GM19324 (cell line): ENCODE results near the gene HACD2.

Experiments
- ATAC-seq: cut with Tn5 transposase; IDR thresholded peaks from one replicate; pipeline ENCODE4 v1.9.1; 2021; ENCODE audit warnings: mild to moderate bottlenecking, moderate library complexity; ENCODE audit not compliant: unreplicated experiment, low FRiP score

HACD2 gene

DNA sequence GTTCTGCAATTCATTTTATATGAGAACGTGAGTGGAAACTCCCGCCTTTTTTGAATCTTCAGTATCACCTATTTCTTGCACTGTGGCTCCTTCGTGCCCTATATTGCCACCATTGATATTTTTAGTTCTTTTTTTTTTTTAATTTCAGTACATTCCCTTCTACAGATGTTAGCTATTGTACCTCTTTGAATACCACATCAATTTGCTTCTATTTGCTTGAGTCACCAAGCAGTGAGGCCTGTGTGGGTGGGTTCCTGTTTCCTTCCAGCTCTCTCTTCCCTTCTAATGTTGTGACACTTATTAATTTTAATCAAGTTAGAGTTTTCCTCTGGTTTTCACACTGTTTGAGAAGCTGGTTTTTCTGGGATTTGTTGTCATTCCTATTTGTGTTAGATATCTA lies 8.7 kb downstream of the HACD2 start:
- ATAC-seq = no peak

DNA sequence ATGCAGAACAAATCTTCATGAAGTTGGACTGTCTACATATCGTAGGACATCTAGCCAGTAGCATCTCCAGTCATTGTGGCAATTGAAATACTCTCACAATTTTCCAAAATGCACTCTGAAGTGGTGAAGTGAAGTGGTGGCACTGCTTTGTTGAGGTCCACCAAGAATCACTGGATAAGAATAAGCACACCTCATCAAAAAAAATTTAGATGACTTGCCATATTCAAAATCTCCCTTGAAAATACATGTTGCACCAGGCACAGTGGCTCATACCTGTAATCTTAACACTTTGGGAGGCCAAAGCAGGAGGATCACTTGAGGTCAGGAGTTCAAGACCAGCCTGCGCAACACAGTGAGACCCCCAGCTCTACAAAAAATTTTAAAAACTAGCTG lies 12.9 kb downstream of the HACD2 start:
- no peak for ATAC-seq

DNA sequence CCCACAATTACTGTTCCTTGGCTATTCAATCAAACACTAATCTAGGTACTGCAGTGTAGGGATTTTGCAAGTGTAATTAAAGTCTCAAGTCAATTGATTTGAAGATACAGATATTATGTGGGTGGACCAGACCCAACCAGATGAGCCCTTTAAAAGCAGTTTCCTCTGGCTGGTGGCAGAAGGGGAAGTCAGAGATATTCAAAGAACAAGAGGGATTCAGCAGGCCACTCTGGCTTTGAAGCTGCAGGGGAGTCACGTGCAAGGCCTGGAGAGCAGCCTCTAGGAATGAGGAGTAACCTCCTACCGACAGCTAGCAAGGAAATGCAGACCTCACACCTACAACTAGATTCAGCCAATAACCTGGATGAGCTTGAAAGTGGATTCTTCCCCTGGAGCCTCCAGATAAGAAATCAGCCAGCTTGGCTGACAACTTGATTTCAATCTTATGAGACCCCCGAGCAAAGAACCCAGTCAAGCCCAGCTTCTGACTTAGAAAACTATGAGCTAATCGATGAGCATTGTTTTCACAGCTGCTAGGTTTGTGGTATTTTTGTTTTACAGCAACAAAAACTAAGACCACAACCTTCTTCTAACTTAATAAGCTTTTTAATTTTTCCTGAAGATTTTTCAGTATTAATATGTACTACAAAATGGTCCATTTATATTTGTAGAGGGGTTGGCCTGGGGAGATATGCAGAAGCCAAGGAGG lies 13.4 kb downstream of the HACD2 start:
- no peak for ATAC-seq

DNA sequence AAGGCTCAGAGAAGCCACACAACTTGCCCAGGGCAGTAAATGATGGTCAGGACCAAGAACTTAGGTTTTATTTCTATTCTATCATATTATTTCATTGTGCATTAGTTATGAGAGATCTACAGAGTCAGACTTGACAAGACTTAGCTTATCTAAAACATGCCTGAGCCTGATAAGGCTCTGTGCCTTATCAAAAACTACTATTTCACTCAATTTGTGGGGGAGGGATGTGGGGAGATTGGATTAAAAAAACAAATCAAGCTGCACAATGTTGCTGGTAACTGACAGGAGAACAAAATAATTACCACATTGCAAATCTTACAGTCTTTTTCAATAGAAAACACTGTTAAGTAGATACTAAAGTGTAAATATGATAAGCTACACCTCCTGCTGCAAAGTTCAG lies 16.0 kb downstream of the HACD2 start:
- no peak for ATAC-seq

DNA sequence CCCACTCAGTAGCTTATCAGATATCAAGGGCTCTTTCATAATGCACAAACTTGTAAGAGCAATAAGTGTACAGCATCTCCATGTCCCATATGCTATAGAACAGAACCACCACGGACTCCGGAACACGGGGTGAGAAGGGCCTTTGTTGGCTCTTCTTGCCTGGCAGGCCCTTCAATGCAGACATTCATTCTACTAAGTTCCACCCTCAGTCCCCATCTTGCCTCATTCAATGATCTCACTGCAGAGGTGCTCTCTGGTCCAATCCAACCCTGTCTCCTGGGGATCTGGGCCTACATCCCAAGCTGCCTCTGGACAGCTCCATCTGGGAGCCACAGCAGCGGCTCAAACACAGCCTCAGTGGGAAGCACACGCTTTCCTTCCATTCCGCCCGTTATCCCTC lies 16.8 kb downstream of the HACD2 start:
- no peak for ATAC-seq

DNA sequence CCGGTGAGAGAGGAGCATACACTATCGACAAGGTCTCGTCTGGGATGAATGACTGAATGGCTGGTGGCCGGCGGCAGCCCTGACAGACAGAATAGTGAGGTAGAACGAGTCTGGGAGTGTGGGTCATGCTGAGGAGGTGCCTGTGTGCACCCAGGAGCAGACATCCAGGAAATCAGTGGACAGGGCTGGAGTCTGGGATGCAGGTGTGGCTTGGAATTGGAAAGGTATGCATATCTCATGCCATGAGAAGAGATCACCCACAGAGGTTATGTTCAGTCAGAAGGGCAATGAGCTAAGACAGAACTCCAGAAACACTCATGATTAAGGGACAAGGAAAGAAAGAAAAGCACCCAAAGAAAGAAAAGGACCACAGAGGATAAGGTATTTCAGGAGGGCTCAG lies 20.8 kb downstream of the HACD2 start:
- ATAC-seq = no peak

DNA sequence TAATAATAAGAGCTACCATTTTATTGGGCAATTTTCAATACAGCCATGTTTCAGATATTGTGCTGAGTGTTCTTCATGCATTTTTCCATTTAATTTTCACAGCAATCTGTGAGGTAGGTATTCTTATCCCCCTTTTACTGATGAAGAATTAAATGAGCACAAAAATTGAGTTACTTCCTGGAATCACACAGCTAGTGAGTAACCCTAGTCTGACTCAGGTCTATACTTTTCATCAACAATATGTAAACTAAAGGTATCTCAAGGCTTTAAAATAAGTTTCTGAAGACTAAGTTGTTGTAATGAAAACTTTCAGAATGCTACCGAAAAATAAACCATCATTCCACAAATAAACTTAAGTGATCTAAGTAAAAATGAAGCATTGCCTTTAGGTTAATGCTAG lies 22.3 kb downstream of the HACD2 start:
- ATAC-seq = no peak

DNA sequence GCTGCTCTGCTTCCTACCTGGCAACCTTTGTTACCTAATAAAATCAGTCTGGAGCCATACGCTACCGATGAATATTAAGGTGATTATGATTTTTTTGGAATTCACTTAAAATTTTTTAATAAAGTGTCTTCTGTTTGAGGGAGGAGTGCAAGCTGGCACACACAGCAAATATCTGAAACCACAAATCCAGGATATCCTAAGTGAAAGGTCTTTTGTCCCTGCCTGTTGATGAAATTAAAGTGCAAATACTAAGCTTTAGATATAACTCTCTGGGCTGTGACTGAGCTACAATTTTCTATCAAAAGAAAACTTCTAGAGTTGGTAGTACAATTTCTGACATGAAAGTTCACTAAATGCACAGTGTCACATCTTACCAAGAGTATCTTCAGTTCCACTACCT lies 23.7 kb downstream of the HACD2 start:
- ATAC-seq = no peak

DNA sequence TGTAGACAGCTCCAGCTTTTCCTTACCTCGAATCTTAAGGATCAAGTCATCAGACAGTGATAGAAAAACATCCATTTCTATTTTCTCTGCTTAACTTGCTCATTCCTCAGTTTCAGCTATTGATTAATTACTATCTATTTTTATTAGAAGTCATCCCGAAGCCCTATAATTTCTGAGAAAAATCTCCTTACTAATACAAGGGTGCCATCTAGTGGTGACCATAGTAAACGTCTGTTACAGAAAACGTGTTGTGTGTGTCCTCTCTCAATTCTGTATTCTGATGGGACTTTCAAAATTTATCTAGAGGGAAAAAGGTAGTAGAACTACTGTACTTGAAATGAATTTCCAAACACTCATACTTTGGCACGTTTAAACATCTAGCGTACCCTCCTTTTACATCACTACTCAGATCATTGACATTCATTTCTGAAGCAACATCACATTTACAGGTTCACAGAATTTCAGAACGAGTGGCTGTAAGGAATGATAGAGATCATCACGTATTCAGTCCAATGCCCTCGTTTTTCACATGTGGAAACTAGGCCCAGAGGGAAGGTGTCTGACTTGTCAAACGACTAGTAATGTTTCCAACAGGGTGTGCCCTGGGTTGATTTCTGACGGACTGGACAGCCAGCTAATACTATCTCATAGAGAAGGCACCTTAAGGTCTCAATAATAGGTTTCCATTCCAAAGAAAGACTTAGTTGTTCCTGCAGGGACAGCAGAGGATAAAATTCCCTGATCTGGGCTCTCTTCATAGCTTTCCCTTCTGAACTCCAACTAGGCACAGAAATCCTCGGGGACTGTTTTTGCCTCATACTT lies 25.6 kb downstream of the HACD2 start:
- no peak for ATAC-seq

DNA sequence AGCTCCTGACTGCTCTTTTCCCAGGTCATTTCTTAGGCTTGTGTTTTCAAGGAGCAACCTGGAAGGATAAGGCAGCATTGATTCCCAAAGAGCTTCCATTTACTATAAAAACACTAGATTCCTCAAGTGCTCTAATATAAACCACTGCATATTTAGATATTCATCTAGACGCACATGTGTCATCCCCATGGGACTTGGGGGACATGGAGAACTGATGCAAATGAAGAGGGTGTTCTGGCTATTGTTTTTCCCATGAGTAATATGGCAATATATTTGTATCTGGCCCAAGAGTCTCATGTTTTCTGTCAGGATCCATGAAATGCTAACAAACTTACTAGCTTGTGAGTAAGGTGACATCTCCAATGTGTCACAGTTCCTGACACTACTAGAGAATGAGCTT lies 31.3 kb downstream of the HACD2 start:
- ATAC-seq = no peak

DNA sequence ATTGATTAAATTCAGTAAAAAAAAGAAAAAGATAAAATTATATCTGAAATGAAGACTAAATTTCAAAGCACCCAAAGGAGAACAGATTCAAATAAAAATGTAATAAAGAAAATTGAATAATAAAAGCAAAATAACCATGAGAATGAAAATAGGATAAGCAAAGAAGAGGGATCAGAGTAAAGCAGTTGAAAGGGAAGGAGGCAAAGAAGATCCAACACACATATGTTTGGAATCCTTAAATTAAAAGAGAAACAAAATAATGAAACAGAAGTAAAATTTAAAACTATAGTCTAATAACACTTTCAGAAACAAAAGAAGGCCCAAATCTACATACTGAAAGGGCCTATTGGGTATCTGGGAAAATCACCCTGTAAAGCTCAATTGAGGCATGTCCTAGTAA lies 32.1 kb downstream of the HACD2 start:
- ATAC-seq = no peak

DNA sequence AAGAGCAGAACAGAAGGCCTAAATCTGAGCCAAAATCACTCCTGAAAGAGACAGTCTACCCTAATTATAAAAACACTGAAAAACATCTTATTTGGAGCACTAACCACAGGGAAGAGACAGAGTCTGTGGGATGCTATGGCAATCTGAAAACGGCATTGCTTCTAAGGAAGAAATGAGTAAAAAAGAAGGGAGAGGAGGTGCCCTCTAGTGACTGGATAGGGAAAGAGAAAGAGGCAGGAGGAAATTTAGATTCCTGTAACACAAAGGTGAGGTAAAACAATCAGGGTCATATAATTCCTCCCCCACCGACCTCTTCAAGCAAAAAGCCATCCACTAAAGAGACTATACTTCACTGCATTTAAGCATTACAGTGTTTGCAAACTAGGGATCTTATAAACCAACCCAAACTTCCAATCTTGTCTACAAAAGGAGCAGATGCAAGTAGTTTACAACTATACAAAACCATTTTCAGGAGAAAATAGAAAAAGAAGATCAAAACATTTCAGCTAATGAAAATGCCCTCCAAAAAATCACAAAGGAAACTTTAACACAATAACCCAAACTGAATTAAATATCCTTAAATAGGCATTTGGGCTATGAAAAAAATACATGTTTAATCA lies 32.6 kb downstream of the HACD2 start:
- no peak for ATAC-seq

DNA sequence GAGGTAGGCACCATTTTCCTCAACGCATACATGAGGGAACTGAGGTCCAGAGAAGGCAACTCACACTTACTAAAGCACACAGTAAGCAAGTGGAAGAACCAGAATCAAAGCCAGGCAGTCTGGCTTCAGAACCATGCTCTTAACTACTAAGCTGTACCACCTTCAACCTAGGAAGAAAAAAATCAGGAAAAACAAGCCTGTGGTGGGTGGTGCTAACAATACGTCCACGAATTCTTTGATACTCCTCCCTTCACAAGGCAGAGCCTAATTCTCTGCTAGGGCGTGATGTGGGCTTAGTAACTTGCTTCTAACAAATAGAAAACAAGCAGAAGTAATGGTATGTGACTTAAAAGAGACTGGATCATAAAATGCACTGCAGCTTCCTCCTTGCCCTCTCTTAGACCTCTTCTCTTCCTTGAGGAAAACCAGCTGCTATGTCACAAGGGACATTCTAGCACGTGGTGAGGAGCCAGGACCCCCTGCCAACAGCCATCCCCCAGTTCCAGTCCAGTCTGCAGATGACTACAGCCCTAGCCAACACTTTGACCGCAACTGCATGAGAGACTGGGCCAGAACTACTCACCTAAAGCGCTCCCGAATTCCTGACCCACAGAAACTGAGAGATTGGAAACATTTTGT lies 36.9 kb downstream of the HACD2 start:
- ATAC-seq = no peak

DNA sequence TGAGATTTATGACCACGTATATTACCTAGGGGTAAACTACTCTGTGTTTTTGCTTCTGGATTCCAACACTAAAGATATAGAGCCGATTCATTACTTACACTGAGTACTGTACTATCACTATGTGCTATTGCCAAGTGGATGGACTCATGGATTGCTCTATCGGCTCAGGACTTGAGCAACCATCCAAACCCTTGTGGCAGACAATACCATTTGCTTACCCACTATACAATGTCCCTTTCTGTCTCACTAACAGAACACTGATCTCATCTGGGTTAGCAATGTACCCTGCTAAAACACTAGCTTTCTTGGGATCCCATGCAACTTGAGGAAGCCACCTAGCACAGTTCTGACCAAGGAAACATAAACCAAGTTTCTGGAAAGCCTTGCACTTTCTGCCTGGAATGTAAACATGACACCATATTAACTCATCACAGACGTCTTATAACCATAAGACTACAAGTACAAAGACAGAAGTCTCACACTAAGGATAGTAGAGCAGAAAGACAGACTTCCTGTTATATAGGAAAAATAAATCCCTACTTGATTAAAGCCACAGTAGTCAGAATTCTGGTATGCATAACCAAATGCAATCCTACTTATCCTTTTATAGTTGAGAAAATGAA lies 38.6 kb downstream of the HACD2 start:
- ATAC-seq = no peak

DNA sequence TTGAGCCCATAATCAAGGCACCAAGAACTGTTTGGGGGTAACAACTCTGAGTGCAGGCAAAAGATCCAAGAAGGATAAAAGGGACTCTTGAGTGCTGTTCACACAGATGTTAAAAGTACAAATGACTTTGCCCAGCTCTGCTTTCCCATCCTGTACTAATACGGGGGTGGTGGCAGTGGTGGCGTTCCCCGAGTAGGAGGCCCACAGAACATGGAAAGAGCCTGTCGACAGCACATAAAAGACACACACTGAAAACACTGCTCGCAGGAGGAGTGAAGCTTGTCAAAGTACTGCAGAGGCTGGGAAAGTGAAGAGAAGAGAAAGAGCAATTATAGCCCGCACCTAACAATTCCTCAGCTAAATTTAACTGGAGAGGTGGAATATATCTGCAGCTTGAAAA lies 40.9 kb downstream of the HACD2 start:
- ATAC-seq = no peak

DNA sequence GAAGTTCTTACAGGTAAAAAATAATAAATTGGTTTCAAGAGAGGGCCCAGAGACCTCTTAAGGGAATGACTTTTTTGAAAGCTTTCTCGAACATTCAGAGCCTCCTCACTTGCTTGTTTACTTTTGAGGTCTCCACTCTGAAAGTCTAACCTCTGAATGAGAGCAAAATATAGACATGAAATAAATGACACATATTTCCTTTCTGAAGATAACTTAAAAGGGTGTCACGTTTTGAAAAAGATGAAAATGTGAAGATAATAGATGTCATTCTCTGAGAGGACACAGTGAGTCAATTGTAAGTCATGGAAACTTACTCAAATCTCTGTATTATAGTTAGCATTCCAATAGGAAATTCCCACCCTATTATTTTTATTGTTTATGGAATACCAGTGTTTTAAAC lies 44.6 kb downstream of the HACD2 start:
- ATAC-seq = no peak

DNA sequence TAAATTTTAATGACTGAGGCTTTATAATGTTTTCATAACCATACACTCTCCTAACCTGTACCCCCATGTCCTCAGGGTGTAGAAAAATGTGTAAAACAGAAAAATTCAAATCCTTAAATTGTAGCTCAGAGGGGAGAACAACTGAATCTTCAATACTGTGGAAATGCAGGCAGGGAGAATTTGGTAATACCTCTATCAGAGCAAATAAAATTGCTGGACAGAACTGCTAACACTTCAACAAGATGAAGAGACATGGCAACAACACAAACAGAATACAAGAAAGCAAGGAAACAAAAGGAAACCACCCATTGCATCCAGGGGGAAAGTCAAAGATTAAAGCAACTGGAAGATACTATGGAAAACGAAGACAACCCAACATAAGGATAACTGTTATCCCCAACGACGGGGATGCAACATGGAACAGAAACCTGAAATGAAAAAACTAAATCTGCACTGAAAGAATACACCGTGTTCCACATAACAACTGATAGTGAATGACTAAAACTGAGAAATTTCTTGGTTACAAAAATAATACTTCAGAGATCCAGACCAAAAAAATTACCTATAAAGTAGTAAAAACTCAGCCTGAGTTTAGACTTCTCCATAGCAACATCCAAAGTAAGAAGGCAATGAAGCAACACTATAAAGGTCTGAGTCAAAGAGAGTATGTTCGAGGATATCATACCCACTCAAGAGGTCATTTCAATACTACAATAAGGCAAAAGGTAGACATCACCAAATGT lies 48.5 kb downstream of the HACD2 start:
- ATAC-seq = no peak

DNA sequence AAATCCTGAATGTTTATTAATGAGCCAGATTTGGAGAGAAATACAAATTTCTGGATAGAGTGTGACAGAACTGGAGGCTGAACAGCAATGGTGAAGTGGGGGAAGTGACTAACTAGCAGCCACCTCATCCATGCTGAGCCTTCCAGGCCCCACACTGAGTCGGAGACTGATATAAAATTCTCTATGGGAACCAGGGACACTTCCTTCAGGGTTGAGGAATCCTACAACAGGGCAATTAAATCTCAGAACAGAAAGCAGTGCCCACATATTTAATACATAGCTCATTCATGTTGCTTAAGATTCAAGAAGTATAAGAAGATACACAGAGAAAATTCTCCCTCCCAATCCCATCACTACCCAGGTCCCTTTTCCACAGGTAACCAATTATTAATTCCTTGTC lies 49.3 kb downstream of the HACD2 start:
- ATAC-seq = no peak

DNA sequence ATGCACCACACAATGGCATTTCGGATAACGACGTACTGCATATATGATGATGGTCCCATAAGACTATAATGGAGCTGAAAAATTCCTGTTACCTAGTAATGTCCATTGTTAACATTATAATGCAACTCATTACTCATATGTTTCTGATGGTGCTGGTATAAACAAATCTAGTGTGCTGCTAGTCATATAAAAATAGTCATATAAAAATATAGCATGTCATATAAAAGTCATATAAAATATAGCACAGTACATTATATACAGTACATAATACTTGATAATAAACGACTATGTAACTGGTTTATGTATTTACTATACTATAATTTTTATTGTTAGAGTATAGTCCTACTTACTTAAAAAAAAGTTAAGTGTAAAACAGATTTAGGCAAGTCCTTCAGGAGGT lies 50.6 kb downstream of the HACD2 start:
- no peak for ATAC-seq

DNA sequence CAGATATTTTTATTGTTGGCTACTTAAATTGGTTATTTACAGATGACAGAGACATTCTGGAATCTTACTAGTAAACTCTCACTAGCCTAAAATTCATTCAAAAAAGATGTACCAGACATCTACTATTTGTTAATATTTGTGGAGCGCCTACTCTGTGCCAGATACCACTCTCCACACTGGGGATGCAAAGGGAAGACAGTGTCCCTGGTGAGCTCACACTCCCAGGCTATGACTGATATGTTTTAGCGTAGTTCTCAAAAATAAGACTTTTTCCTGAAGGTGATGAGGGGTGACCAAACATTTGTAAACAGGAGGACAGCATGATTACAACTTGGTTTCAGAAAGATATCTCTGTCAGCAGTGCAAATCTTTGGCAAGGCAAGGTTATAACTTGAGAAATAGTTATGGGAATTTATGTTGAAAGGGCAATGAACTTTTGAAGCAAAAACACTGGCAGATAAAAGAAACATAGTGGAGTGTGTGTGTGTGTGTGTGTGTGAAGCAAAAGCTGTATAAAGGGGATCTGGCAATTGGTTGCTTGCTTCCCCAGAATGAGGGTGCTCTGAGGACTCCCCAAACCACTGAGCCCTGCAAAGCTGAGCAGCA lies 51.2 kb downstream of the HACD2 start:
- ATAC-seq = no peak
